Suprapubic skin (tissue), 4 donors: Measurements from ENCODE around the gene ST8SIA3.
"Not testable (repeated sequence)": the region's sequence is repeated elsewhere in the genome, so short reads cannot be mapped to it uniquely, and the experiment has no call there.

Experiments
- CTCF ChIP-seq, 2 donors: fragments of 200-600 bp in 1 of 2; fragments of 450-650 bp in 1 of 2; sonication (generic) in 1 of 2; IDR thresholded peaks; one replicate each; pipeline ENCODE4 v1.5.1; 2016 to 2019; ENCODE audit warnings: antibody characterized with exemption in 2 of 2, mild to moderate bottlenecking in 1 of 2, moderate library complexity in 1 of 2
- EP300 ChIP-seq: sonication (generic); formaldehyde crosslinking; IDR thresholded peaks from one replicate; pipeline ENCODE4 v1.6.1; 2017; ENCODE audit warnings: antibody characterized with exemption
- POLR2A ChIP-seq, 2 donors: fragments of 450-650 bp; IDR thresholded peaks; one replicate each; pipeline ENCODE4 v1.6.1; 2017; ENCODE audit warnings: antibody characterized with exemption in 2 of 2, mild to moderate bottlenecking in 2 of 2, moderate library complexity in 2 of 2
- POLR2AphosphoS5 ChIP-seq, 3 donors: sonication (generic); formaldehyde crosslinking; IDR thresholded peaks; one replicate each; pipeline ENCODE4 v1.6.1; 2017; ENCODE audit warnings: antibody characterized with exemption in 3 of 3

DNA sequence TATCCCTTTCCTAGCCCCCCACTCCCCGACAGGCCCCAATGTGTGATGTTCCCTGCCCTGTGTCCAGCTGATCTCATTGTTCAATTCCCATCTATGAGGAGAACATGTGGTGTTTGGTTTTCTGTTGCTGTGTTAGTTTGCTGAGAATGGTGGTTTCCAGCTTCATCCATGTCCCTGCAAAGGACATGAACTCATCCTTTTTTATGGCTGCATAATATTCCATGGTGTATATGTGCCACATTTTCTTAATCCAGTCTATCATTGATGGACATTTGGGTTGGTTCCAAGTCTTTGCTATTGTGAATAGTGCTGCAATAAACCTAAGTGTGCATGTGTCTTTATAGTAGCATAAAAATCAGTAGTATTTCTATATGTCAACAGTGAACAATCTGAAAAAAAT is 42.4 kb downstream of the ST8SIA3 start:
- TF ChIP-seq CTCF (IDR thresholded peaks at IDR 0.05); POLR2A (IDR thresholded peaks at IDR 0.05); EP300; POLR2AphosphoS5 (IDR thresholded peaks at IDR 0.05): not testable (repeated sequence)
